Measurements from ENCODE around the gene DAGLA. TPM values are rescaled to one million over a fixed set of nuclear protein-coding genes. Genes with fewer than 3 reads are reported as not detected.

DAGLA gene
- total RNA-seq, 1 experiment from 2014 or later = 10.9 TPM

DNA sequence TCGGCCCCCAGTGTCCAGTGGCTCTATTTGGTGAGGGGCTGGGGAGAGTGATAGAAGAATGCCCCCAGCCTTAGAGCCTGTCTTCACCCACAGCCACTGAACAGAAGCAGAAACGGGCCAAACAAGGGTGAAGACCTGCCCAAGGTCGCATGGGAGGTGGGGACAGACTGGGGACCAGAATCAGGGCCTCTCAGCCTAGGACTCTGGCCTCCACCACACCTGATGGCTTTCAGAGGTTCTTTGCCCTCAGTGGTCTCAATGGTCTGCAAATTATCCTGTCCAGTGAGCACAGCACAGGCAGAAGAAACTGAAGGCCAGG is 67.7 kb downstream of the DAGLA start:
- Histone ChIP-seq H3K27me3 (replicated peaks; ENCODE audit: insufficient read depth, low read depth, low read length, poor library complexity) (no peaks in the 10 kb centered on the region), H3K36me3 (ENCODE audit: insufficient read depth, low read length, poor library complexity, severe bottlenecking) (no peaks in the 10 kb centered on the region), H3K27ac (ENCODE audit: low read depth, low read length, poor library complexity, severe bottlenecking) (no peak overlapping the region), H3K9me3 (ENCODE audit: low read depth, low read length, poor library complexity, severe bottlenecking) (no peaks in the 10 kb centered on the region), H3K4me3 (ENCODE audit: low read depth, low read length, poor library complexity, severe bottlenecking) (no peak overlapping the region), H3K4me1 (ENCODE audit: insufficient read depth, low read length, poor library complexity, severe bottlenecking) (peaks cover 1% of the 10 kb centered on the region)
- ChIA-PET CTCF (interaction anchor here (0.7 to 1.1 kb wide), 4 partner anchors 15 to 45 kb away, joined by 3 to 6 read pairs (median 4); partner anchors contain the start of gene FEN1), POLR2A (ENCODE audit: low non-redundant PET) (no interaction called here)
- TF ChIP-seq EZH2 (IDR thresholded peaks at IDR 0.05; ENCODE audit: borderline replicate concordance, low read depth, low read length, poor library complexity, severe bottlenecking) (no peak), CTCF (conservative IDR thresholded peaks at IDR 0.05; ENCODE audit: low read depth, low read length) (peak; percentile 22)
- DNase-seq (ENCODE audit: low spot score) = no peak
- BruUV-seq (replicated peaks) = no TSS peak
- intact Hi-C loops (cut with micrococcal nuclease; ENCODE audit: unreplicated experiment) = loop anchor here (2.0 kb wide), 3 partner anchors 29 to 361 kb away; no protein-coding TSS in a partner anchor

DNA sequence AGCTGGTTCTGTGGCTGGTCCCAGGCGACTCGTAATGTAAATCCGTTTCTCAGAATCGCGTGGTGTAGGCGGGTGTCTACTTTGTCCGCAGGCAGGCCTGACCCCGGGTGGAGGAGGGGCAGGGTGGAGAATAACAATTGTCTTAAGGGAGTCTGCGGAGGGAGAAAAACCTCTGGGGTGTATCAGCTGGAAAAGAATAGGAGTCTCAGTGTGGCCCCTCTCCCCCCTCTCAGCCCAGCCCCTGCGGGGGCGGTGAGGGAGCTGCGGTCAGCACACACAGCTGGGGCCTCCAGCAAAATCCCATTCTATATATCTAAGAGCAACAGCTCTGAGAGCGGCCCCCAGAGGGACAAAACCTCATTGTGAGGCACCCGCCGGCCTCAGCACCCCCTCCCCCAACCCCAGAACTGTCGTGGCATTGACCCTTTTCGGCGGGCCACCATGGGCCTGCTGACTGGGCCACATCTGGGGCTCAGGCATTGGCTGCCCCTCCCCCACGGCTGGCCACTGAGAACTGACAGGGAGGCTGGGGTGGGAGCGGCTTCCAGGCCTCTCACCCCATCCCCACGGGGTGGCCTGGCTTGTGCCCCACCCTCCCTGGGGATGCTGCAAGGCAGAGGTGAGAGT is 69.5 kb downstream of the DAGLA start:
- H3K9me3 ChIP-seq (ENCODE audit: low read depth, low read length, poor library complexity, severe bottlenecking) = no peaks in the 10 kb centered on the region
- intact Hi-C loops (cut with micrococcal nuclease; ENCODE audit: unreplicated experiment) = loop anchor here (2.0 kb wide), 1 partner anchor 39 kb away; no protein-coding TSS in a partner anchor
- POLR2A ChIA-PET (ENCODE audit: low non-redundant PET) = no interaction called here
- H3K27me3 ChIP-seq (replicated peaks; ENCODE audit: insufficient read depth, low read depth, low read length, poor library complexity) = no peaks in the 10 kb centered on the region
- CTCF ChIA-PET = interaction anchor here (0.8 to 1.9 kb wide), 3 partner anchors 28 to 358 kb away, joined by 3 to 7 read pairs (median 3); no protein-coding TSS in a partner anchor
- DNase-seq (ENCODE audit: low spot score) = no peak
- no peak for TF ChIP-seq CTCF (conservative IDR thresholded peaks at IDR 0.05; ENCODE audit: low read depth, low read length)
- no peak for TF ChIP-seq EZH2 (IDR thresholded peaks at IDR 0.05; ENCODE audit: borderline replicate concordance, low read depth, low read length, poor library complexity, severe bottlenecking)
- H3K4me1 ChIP-seq (ENCODE audit: insufficient read depth, low read length, poor library complexity, severe bottlenecking) = peaks cover 5% of the 10 kb centered on the region
- no peak overlapping the region for H3K4me3 ChIP-seq (ENCODE audit: low read depth, low read length, poor library complexity, severe bottlenecking)
- H3K36me3 ChIP-seq (ENCODE audit: insufficient read depth, low read length, poor library complexity, severe bottlenecking) = no peaks in the 10 kb centered on the region
- no TSS peak for BruUV-seq (replicated peaks)
- no peak overlapping the region for H3K27ac ChIP-seq (ENCODE audit: low read depth, low read length, poor library complexity, severe bottlenecking)

GRCh38 chr11:61750631-61751273 is 70.6 kb downstream of the DAGLA start:
- Histone ChIP-seq H3K27ac (ENCODE audit: low read depth, low read length, poor library complexity, severe bottlenecking) (no peak overlapping the region), H3K36me3 (ENCODE audit: insufficient read depth, low read length, poor library complexity, severe bottlenecking) (no peaks in the 10 kb centered on the region), H3K9me3 (ENCODE audit: low read depth, low read length, poor library complexity, severe bottlenecking) (no peaks in the 10 kb centered on the region), H3K27me3 (replicated peaks; ENCODE audit: insufficient read depth, low read depth, low read length, poor library complexity) (no peaks in the 10 kb centered on the region), H3K4me3 (ENCODE audit: low read depth, low read length, poor library complexity, severe bottlenecking) (no peak overlapping the region), H3K4me1 (ENCODE audit: insufficient read depth, low read length, poor library complexity, severe bottlenecking) (peaks cover 5% of the 10 kb centered on the region)
- intact Hi-C loops (cut with micrococcal nuclease; ENCODE audit: unreplicated experiment) = no loop called here
- DNase-seq (ENCODE audit: low spot score) = no peak
- POLR2A ChIA-PET (ENCODE audit: low non-redundant PET) = no interaction called here
- CTCF ChIA-PET = interaction anchor here (0.6 to 1.9 kb wide), 5 partner anchors 17 to 796 kb away, joined by 3 to 7 read pairs (median 3); no protein-coding TSS in a partner anchor
- TF ChIP-seq CTCF (conservative IDR thresholded peaks at IDR 0.05; ENCODE audit: low read depth, low read length) = no peak
- no TSS peak for BruUV-seq (replicated peaks)
